GM12878 (cell line): ENCODE results near the gene SF3B4. TPM values are rescaled to one million over a fixed set of nuclear protein-coding genes. Genes with fewer than 3 reads are reported as not detected.

Experiments used
- ATAC-seq: fragments of 200-7000 bp; cut with Tn5 transposase; 3 replicates; pipeline ENCODE4 v1.9.1; 2020; ENCODE audit warnings: mild to moderate bottlenecking, moderate library complexity
- BruUV-seq: library from RNA; stranded (reverse); fragments of 400-500 nt; replicated peaks from 2 replicates; lab custom pipeline; 2021; lab: Mats Ljungman, UMichigan
- CTCF ChIA-PET: fragments of 300-600 bp; sonication (Branson Sonifier 250); formaldehyde crosslinking; extraction: SDS; loops from one replicate; lab custom pipeline; 2021; ENCODE audit warnings: inconsistent platforms; lab: Yijun Ruan, JAX
- POLR2A ChIA-PET: fragments of 350-600 bp; formaldehyde crosslinking; extraction: SDS; loops from one replicate; lab custom pipeline; 2021; ENCODE audit warnings: inconsistent platforms; lab: Charles Lee
- RAD21 ChIA-PET: fragments of 300-600 bp; sonication (Branson Sonifier 250); formaldehyde crosslinking; loops from one replicate; lab custom pipeline; 2023; ENCODE audit warnings: antibody characterized with exemption; ENCODE audit not compliant: unreplicated experiment; lab: Charles Lee
- SMC1A ChIA-PET: fragments of 300-600 bp; sonication (Branson Sonifier 250); formaldehyde crosslinking; loops from one replicate; lab custom pipeline; 2023; ENCODE audit not compliant: unreplicated experiment, uncharacterized antibody; lab: Charles Lee
- DNase-seq: peaks from one replicate; pipeline ENCODE4 v3.0.0-alpha.2; 2011; ENCODE audit warnings: low read depth, low spot score
- FAIRE-seq: peaks from 3 replicates; lab custom pipeline; 2011; peaks lifted over from hg19 to GRCh38; lab: Jason Lieb, UNC
- H2AFZ ChIP-seq: 2 replicates; pipeline ENCODE4 v1.6.0; 2011; ENCODE audit warnings: low read depth, low read length, control low read depth; ENCODE audit not compliant: control insufficient read depth
- H3K27ac ChIP-seq: 2 replicates; pipeline ENCODE4 v1.5.1; 2011; ENCODE audit warnings: control low read depth; ENCODE audit not compliant: control insufficient read depth, insufficient read depth
- H3K27me3 ChIP-seq, 2 experiments: replicated peaks in 1 of 2; 2 replicates each; pipeline versions ENCODE4 v1.6.0 to v1.6.1; 2011; ENCODE audit warnings: low read length in 1 of 2; ENCODE audit not compliant: control insufficient read depth in 2 of 2, insufficient read depth in 2 of 2
- H3K36me3 ChIP-seq, 2 experiments: 2 replicates each; pipeline ENCODE4 v1.5.1; 2011; ENCODE audit warnings: low read length in 1 of 2; ENCODE audit not compliant: control insufficient read depth in 2 of 2, insufficient read depth in 2 of 2
- H3K4me1 ChIP-seq: 2 replicates; pipeline ENCODE4 v1.6.1; 2011; ENCODE audit warnings: mild to moderate bottlenecking, low read length, moderate library complexity, mixed read lengths; ENCODE audit not compliant: control insufficient read depth, insufficient read depth
- H3K4me2 ChIP-seq: 2 replicates; pipeline ENCODE4 v1.6.0; 2011; ENCODE audit warnings: control low read depth; ENCODE audit not compliant: control insufficient read depth, insufficient read depth
- H3K4me3 ChIP-seq: fragments of 200-600 bp; sonication (generic); 2 replicates; pipeline ENCODE4 v1.5.1; 2016
- H3K79me2 ChIP-seq: 2 replicates; pipeline ENCODE4 v1.6.0; 2011; ENCODE audit warnings: low read length; ENCODE audit not compliant: control insufficient read depth, insufficient read depth
- H3K9ac ChIP-seq: 2 replicates; pipeline ENCODE4 v1.8.0; 2011; ENCODE audit warnings: low read length, control low read depth, mixed read lengths; ENCODE audit not compliant: control insufficient read depth, insufficient read depth
- H3K9me3 ChIP-seq: replicated peaks from 3 replicates; pipeline ENCODE4 v1.5.1; 2011; ENCODE audit warnings: mild to moderate bottlenecking, low read length; ENCODE audit not compliant: control insufficient read depth, insufficient read depth
- H4K20me1 ChIP-seq: 2 replicates; pipeline ENCODE4 v1.6.0; 2011; ENCODE audit not compliant: control insufficient read depth, insufficient read depth
- BCL11A ChIP-seq: IDR thresholded peaks from 2 replicates; pipeline ENCODE4 v1.6.1; 2011; ENCODE audit warnings: low read depth, low read length
- ESRRA ChIP-seq: IDR thresholded peaks from 2 replicates; pipeline ENCODE4 v1.6.1; 2012; ENCODE audit warnings: mild to moderate bottlenecking, low read length, improper control_type of control experiment
- TCF3 ChIP-seq: IDR thresholded peaks from 2 replicates; pipeline ENCODE4 v1.6.1; 2012; ENCODE audit warnings: low read depth, mild to moderate bottlenecking, low read length, borderline replicate concordance; ENCODE audit not compliant: insufficient read depth
- ZNF622 ChIP-seq: fragments of 450-650 bp; IDR thresholded peaks from 2 replicates; pipeline ENCODE4 v1.6.1; 2017; ENCODE audit warnings: mild to moderate bottlenecking, inconsistent platforms
- WGBS: methylation state at CpG from one replicate; pipeline ENCODE4 v1.1.6; 2016; ENCODE audit warnings: low lambda C conversion rate; ENCODE audit not compliant: insufficient replicate concordance, insufficient coverage; ENCODE audit errors: missing lambda C conversion rate; 5-methylcytosine and 5-hydroxymethylcytosine counted together
- in situ Hi-C: fragments of 300-500 bp; cut with MboI; formaldehyde crosslinking; loops from 9 replicates; pipeline ENCODE4 v1.14.3; 2018; ENCODE audit warnings: mixed read lengths
- intact Hi-C: fragments of 100-400 bp; cut with micrococcal nuclease; formaldehyde crosslinking; loops from one replicate; pipeline ENCODE4 v1.14.2; 2022; ENCODE audit not compliant: unreplicated experiment
- polyA plus RNA-seq, 11 experiments: library from polyadenylated mRNA; depleted of rRNA in 4 of 11; unstranded in 6 of 11; stranded (reverse) in 5 of 11; fragments of >200 nt; fragmentation: Nextera tagmentation in 4 of 11; fragmentation: Illumina TruSeq in 1 of 11; extraction: Ambion mirVana in 4 of 11; extraction: Trizol in 1 of 11; gene quantifications; 1 replicate in 1 of 11; 2 replicates in 10 of 11; pipeline versions ENCODE4 v1.2.1 to v1.2.3, GENCODE V29; 2011 to 2016; ENCODE audit warnings: inconsistent platforms in 2 of 11, missing spikeins in 2 of 11, low read depth in 1 of 11
- total RNA-seq, 4 experiments: library from RNA; depleted of rRNA in 3 of 4; stranded (reverse); fragments of >200 nt in 3 of 4; fragmentation: Illumina TruSeq in 1 of 4; extraction: Trizol in 1 of 4; gene quantifications; 2 replicates each; pipeline versions ENCODE4 v1.2.1 to v1.2.3, GENCODE V29; 2013 to 2021
- TF ChIP-seq, protein P1 (sequence below): IDR thresholded peaks from 2 replicates; pipeline ENCODE4 v1.6.1; 2012; ENCODE audit warnings: low read depth, low read length, improper control_type of control experiment
- TF ChIP-seq, protein P2 (sequence below): fragments of 450-650 bp; conservative IDR thresholded peaks from 2 replicates; pipeline ENCODE4 v1.6.1; 2017; ENCODE audit warnings: mild to moderate bottlenecking, moderate library complexity
- TF ChIP-seq, protein P3 (sequence below): fragments of 450-650 bp; IDR thresholded peaks from 2 replicates; pipeline ENCODE4 v1.6.1; 2014; ENCODE audit warnings: mild to moderate bottlenecking
- TF ChIP-seq, protein P4 (sequence below): IDR thresholded peaks from 2 replicates; pipeline ENCODE4 v1.6.1; 2012; ENCODE audit warnings: low read depth, low read length, improper control_type of control experiment
- TF ChIP-seq, protein P5 (sequence below): IDR thresholded peaks from 2 replicates; pipeline ENCODE4 v1.6.1; 2012; ENCODE audit warnings: improper control_type of control experiment, low read depth, low read length; ENCODE audit not compliant: insufficient replicate concordance

SF3B4 gene
- total and polyA plus RNA-seq, 10 of the 15 experiments (the other 5 are each of a cell fraction or from before 2014, with no cell fraction given), result 1.9 to 146 (median 27.5) TPM

DNA sequence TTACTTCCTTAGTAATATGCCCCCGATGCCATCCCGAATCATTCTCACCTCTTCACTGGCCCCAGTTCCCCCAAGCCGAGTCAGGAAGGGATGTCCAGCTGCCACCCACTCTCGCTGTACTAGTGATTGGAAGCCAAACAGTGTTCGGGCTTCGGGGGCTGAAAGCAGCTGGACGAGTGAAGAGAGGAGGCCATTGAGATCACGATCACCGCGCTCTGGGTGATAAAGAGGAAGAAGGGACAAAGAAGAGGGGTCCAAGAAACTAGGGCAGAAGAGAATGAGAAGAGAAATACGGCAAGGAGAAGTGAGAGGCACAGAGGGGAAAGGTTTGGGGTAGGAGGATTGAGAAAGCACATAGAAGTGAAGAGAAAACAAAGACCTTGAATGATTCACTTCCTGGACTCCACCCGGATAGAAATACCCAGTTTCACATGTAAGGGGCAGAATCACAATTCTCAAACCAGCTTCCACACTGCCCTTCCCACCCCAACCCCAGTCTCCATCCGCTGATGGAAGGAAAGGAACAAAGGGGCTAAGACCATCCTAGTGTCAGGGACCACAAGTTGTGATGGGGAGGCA is 3.7 kb upstream of the SF3B4 start (continued):
- TF ChIP-seq, protein P1, sequence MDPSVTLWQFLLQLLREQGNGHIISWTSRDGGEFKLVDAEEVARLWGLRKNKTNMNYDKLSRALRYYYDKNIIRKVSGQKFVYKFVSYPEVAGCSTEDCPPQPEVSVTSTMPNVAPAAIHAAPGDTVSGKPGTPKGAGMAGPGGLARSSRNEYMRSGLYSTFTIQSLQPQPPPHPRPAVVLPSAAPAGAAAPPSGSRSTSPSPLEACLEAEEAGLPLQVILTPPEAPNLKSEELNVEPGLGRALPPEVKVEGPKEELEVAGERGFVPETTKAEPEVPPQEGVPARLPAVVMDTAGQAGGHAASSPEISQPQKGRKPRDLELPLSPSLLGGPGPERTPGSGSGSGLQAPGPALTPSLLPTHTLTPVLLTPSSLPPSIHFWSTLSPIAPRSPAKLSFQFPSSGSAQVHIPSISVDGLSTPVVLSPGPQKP, result no peak
- TF ChIP-seq, protein P2, sequence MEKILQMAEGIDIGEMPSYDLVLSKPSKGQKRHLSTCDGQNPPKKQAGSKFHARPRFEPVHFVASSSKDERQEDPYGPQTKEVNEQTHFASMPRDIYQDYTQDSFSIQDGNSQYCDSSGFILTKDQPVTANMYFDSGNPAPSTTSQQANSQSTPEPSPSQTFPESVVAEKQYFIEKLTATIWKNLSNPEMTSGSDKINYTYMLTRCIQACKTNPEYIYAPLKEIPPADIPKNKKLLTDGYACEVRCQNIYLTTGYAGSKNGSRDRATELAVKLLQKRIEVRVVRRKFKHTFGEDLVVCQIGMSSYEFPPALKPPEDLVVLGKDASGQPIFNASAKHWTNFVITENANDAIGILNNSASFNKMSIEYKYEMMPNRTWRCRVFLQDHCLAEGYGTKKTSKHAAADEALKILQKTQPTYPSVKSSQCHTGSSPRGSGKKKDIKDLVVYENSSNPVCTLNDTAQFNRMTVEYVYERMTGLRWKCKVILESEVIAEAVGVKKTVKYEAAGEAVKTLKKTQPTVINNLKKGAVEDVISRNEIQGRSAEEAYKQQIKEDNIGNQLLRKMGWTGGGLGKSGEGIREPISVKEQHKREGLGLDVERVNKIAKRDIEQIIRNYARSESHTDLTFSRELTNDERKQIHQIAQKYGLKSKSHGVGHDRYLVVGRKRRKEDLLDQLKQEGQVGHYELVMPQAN, result no peak

DNA sequence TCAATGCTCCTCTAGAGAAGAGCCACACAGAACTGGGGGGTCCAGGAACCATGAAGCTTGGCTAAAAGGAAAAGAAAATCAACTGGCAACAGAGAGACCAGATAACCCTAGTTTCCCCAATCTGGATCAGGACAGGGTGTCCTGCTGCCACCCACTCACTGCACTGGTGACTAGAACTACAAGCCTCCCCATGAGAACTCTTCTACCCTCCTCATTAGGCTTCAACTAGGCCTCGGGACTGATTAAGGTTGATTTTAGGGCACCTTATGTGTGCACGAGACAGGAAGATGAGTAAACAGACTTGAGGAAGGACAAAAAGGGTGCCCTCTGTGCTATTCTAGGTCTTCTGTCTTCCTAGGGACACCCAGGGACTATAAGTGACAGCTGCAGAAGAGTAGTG is 2.3 kb upstream of the SF3B4 start:
- no peaks in the 10 kb centered on the region for H3K9me3 ChIP-seq
- H3K4me3 ChIP-seq, result no peak overlapping the region
- H3K36me3 ChIP-seq, result peaks cover 3 to 7% of the 10 kb centered on the region in 2 experiments
- 70% methylated on average over 2 of the region's 2 CpGs for WGBS
- ATAC-seq (no peak), DNase-seq (no peak), FAIRE-seq (no peak)
- ChIA-PET RAD21 (no interaction called here), SMC1A (interaction anchor here (0.6 to 2.6 kb wide), 3 partner anchors 8 to 239 kb away, joined by 3 to 14 read pairs (median 3); partner anchors contain the start of gene MTMR11), CTCF (interaction anchor here (0.8 to 1.9 kb wide), 4 partner anchors 11 to 142 kb away, joined by 5 to 8 read pairs (median 7); a partner anchor contains a TSS), POLR2A (interaction anchor here (2.5 to 3.3 kb wide), 2 partner anchors 8 to 43 kb away, joined by 26 to 31 read pairs; partner anchors contain the start of gene MTMR11)
- in situ Hi-C loops, result no loop called here
- no peak overlapping the region for H3K27ac ChIP-seq
- no peak overlapping the region for H3K4me2 ChIP-seq
- H3K79me2 ChIP-seq, result peaks cover 27% of the 10 kb centered on the region
- intact Hi-C loops, result no loop called here
- no peaks in the 10 kb centered on the region for H3K27me3 ChIP-seq
- H4K20me1 ChIP-seq, result no peaks in the 10 kb centered on the region
- no peak overlapping the region for H3K9ac ChIP-seq
- H3K4me1 ChIP-seq, result peaks cover 10% of the 10 kb centered on the region
- H2AFZ ChIP-seq, result peak overlapping the region; percentile 10; the same call in 1 of the 2 replicates
- BruUV-seq, result no TSS peak
- TF ChIP-seq BCL11A (no peak), ZNF622 (no peak), ESRRA (no peak), TCF3 (no peak)
- TF ChIP-seq, protein P3, sequence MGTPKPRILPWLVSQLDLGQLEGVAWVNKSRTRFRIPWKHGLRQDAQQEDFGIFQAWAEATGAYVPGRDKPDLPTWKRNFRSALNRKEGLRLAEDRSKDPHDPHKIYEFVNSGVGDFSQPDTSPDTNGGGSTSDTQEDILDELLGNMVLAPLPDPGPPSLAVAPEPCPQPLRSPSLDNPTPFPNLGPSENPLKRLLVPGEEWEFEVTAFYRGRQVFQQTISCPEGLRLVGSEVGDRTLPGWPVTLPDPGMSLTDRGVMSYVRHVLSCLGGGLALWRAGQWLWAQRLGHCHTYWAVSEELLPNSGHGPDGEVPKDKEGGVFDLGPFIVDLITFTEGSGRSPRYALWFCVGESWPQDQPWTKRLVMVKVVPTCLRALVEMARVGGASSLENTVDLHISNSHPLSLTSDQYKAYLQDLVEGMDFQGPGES, result no peak
- TF ChIP-seq, protein P4, sequence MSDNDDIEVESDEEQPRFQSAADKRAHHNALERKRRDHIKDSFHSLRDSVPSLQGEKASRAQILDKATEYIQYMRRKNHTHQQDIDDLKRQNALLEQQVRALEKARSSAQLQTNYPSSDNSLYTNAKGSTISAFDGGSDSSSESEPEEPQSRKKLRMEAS, result no peak
- TF ChIP-seq, protein P5, sequence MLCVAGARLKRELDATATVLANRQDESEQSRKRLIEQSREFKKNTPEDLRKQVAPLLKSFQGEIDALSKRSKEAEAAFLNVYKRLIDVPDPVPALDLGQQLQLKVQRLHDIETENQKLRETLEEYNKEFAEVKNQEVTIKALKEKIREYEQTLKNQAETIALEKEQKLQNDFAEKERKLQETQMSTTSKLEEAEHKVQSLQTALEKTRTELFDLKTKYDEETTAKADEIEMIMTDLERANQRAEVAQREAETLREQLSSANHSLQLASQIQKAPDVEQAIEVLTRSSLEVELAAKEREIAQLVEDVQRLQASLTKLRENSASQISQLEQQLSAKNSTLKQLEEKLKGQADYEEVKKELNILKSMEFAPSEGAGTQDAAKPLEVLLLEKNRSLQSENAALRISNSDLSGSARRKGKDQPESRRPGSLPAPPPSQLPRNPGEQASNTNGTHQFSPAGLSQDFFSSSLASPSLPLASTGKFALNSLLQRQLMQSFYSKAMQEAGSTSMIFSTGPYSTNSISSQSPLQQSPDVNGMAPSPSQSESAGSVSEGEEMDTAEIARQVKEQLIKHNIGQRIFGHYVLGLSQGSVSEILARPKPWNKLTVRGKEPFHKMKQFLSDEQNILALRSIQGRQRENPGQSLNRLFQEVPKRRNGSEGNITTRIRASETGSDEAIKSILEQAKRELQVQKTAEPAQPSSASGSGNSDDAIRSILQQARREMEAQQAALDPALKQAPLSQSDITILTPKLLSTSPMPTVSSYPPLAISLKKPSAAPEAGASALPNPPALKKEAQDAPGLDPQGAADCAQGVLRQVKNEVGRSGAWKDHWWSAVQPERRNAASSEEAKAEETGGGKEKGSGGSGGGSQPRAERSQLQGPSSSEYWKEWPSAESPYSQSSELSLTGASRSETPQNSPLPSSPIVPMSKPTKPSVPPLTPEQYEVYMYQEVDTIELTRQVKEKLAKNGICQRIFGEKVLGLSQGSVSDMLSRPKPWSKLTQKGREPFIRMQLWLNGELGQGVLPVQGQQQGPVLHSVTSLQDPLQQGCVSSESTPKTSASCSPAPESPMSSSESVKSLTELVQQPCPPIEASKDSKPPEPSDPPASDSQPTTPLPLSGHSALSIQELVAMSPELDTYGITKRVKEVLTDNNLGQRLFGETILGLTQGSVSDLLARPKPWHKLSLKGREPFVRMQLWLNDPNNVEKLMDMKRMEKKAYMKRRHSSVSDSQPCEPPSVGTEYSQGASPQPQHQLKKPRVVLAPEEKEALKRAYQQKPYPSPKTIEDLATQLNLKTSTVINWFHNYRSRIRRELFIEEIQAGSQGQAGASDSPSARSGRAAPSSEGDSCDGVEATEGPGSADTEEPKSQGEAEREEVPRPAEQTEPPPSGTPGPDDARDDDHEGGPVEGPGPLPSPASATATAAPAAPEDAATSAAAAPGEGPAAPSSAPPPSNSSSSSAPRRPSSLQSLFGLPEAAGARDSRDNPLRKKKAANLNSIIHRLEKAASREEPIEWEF, result no peak
